Choroid plexus epithelial cell (primary cell): ENCODE data around the gene ABLIM1.

Source experiments
- DNase-seq: peaks from one replicate; pipeline ENCODE4 v3.0.0-alpha.2; 2010; ENCODE audit warnings: low read depth
- H3K4me3 ChIP-seq: 2 replicates; pipeline ENCODE4 v1.5.1; 2011; ENCODE audit warnings: low read depth, mild to moderate bottlenecking, control low read depth, low read length, moderate library complexity
- CTCF ChIP-seq: conservative IDR thresholded peaks from 2 replicates; pipeline ENCODE4 v1.5.1; 2011; ENCODE audit warnings: low read depth, mild to moderate bottlenecking, control low read depth, inconsistent platforms, low read length, moderate library complexity

Gene ABLIM1

DNA sequence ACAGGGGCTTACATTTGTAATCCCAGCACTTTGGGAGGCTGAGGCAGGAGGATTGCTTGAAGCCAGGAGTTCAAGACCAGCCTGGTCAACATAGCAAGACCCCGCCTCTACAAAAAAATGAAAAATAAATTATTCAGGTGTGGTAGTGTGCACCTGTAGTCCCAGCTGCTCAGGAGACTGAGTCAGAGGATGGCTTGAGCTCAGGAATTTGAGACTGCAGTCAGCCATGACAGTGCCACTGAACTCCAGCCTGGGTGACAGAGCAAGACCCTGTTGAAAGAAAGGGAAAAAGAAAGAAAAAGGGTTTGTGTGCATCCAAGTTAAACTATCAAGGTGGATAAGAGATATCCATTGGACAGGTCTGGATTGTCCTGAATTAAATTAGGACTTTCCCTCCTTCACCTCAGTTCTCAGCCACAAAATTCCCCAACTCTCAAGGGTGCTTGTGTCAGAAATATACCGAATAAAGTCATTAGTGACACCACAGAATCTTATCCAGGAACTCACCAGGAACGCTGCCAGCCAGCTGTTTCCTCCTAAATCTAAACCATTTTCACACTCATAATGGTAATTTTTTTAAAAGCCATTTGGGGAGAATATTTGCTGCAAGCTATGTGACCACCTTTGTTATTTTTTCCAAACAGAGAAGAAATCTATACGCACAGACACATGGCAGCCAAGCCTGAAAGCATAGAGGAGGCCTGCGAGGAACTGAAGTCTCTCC lies 265.8 kb downstream of the ABLIM1 start:
- no peak overlapping the region for H3K4me3 ChIP-seq
- DNase-seq, result no peak
- no peak for TF ChIP-seq CTCF

DNA sequence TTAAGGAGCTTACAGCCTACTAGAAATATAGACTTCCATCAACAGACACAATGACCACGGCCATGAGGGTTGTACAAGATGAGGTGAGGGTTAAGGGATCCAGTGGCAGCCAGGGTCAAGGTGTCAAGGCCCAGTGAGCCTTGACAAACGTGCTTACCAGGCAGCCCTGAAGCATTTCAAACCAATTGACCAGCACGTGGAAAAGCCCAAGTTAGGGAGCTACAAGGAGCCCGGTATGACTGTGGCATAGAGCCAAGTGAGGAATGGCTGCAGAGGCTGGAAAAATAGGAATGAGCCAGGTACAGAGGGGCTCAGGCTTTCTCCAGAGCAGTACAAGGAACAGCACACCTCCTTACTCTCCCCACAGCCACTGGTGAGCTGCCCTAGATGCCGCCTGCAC lies 266.5 kb downstream of the ABLIM1 start:
- no peak for TF ChIP-seq CTCF
- no peak for DNase-seq
- no peak overlapping the region for H3K4me3 ChIP-seq

- TF ChIP-seq CTCF, result no peak
- no peak overlapping the region for H3K4me3 ChIP-seq
- peak; percentile 87 for DNase-seq
These were observed 268.6 kb downstream of the ABLIM1 start for GRCh38 chr10:114389426-114389825.

DNA sequence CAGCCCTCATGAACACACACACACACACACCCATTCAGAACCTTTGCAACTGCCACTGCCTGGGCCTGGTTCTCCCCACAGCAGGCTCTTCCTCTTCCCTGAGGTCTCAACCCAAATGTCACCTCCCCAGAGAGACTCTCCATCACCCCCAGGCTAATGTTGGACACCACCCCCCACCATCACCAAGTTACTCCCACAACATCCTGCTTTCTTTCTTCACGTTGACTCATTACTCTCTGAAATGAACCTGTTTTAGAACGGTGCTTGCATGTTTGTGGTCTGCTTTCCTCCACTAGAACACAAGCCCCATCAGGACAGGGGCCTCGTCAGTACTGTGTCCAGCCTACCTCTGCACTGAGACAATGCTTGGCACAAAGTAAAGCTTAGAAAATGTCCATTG lies 269.8 kb downstream of the ABLIM1 start:
- no peak for DNase-seq
- TF ChIP-seq CTCF, result no peak
- no peak overlapping the region for H3K4me3 ChIP-seq

DNA sequence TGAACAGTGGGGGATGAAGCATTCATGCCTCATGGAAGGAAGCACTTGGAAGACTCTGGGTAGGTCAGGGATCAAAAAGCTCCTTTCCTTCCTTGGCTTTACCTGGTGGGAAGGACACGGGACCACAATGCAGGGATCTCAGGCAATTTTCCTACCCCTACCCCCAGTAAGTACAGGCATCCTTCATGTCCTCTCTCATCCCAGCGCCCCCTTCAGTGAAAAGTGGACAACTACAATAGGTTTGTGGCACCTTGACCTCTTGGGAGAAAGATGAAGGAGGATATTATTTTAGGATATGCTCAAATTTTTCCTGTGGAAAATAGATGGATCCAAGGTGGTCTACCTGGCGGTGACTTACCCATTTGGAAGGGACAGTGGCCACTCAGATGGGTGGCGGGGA lies 270.3 kb downstream of the ABLIM1 start:
- DNase-seq, result no peak
- TF ChIP-seq CTCF, result peak; percentile 1
- H3K4me3 ChIP-seq, result no peak overlapping the region

GRCh38 chr10:114386452-114386851 lies 271.6 kb downstream of the ABLIM1 start:
- no peak for DNase-seq
- TF ChIP-seq CTCF, result no peak

GRCh38 chr10:114385557-114385956 lies 272.5 kb downstream of the ABLIM1 start:
- H3K4me3 ChIP-seq, result no peak overlapping the region
- no peak for DNase-seq
- no peak for TF ChIP-seq CTCF

More at GRCh38 chr10:114386452-114386851, 271.6 kb downstream of the ABLIM1 start:
- H3K4me3 ChIP-seq, result no peak overlapping the region
